SK-N-SH (cell line): Measurements from ENCODE around the gene TBPL1. TPM values are rescaled to one million over a fixed set of nuclear protein-coding genes. Genes with fewer than 3 reads are reported as not detected.

Experiments
- CTCF ChIA-PET: fragments of 300-600, 350-600 bp; formaldehyde crosslinking; extraction: SDS; loops from one replicate; lab custom pipeline; 2021; lab: Yijun Ruan, JAX
- POLR2A ChIA-PET: fragments of 350-600 bp; sonication (Branson Sonifier 250); formaldehyde crosslinking; extraction: SDS; loops from one replicate; lab custom pipeline; 2020; ENCODE audit warnings: antibody characterized with exemption, inconsistent platforms; lab: Yijun Ruan, JAX
- DNase-seq: peaks from one replicate; pipeline ENCODE4 v3.0.0; 2012
- H2AFZ ChIP-seq: fragments of 200-600 bp; sonication (generic); 2 replicates; pipeline ENCODE4 v1.8.1; 2016; ENCODE audit warnings: antibody characterized with exemption, mild to moderate bottlenecking, low read depth
- H3F3A ChIP-seq: fragments of 200-600 bp; sonication (generic); replicated peaks from 2 replicates; pipeline ENCODE3; 2016; ENCODE audit warnings: antibody characterized with exemption, mild to moderate bottlenecking; ENCODE audit not compliant: insufficient read depth
- H3K27ac ChIP-seq, 2 experiments: fragments of 200-500 bp in 1 of 2; fragments of 200-600 bp in 1 of 2; sonication (Bioruptor generic) in 1 of 2; sonication (generic), shearing (Covaris generic) in 1 of 2; 2 replicates each; pipeline versions ENCODE4 v1.5.1 to v1.6.1; 2014 to 2016; ENCODE audit warnings: low read depth in 2 of 2, inconsistent platforms in 1 of 2, low read length in 1 of 2, mild to moderate bottlenecking in 1 of 2, mixed read lengths in 1 of 2
- H3K27me3 ChIP-seq: fragments of 200-600 bp; sonication (generic), shearing (Covaris generic); 2 replicates; pipeline ENCODE4 v1.6.1; 2016; ENCODE audit warnings: mixed run types; ENCODE audit not compliant: insufficient read depth
- H3K36me3 ChIP-seq, 2 experiments: fragments of 200-500 bp in 1 of 2; fragments of 200-600 bp in 1 of 2; sonication (Bioruptor generic) in 1 of 2; sonication (generic) in 1 of 2; replicated peaks in 1 of 2; 2 replicates each; pipeline versions ENCODE3 to v1.5.1; 2014 to 2016; ENCODE audit warnings: low read length in 1 of 2, mild to moderate bottlenecking in 1 of 2; ENCODE audit not compliant: insufficient read depth in 2 of 2, control insufficient read depth in 1 of 2
- H3K4me1 ChIP-seq, 2 experiments: fragments of 200-500 bp in 1 of 2; fragments of 200-600 bp in 1 of 2; sonication (Bioruptor generic) in 1 of 2; sonication (generic), shearing (Covaris generic) in 1 of 2; 2 replicates each; pipeline versions ENCODE4 v1.5.1 to v1.6.1; 2014 to 2016; ENCODE audit warnings: low read depth in 1 of 2, low read length in 1 of 2, mixed run types in 1 of 2; ENCODE audit not compliant: insufficient read depth in 2 of 2, control insufficient read depth in 1 of 2
- H3K4me2 ChIP-seq: fragments of 200-600 bp; sonication (generic), shearing (Covaris generic); 2 replicates; pipeline ENCODE4 v1.6.1; 2017; ENCODE audit warnings: mixed run types
- H3K4me3 ChIP-seq, 2 experiments: fragments of 200-500 bp in 1 of 2; fragments of 200-600 bp in 1 of 2; sonication (Bioruptor generic) in 1 of 2; sonication (generic), shearing (Covaris generic) in 1 of 2; 2 replicates each; pipeline versions ENCODE4 v1.5.1 to v1.8.1; 2014 to 2016; ENCODE audit warnings: low read depth in 2 of 2, inconsistent platforms in 1 of 2, low read length in 1 of 2, mild to moderate bottlenecking in 1 of 2, mixed read lengths in 1 of 2, moderate library complexity in 1 of 2
- H3K79me2 ChIP-seq: fragments of 200-600 bp; sonication (generic); 2 replicates; pipeline ENCODE4 v1.8.1; 2017; ENCODE audit warnings: mild to moderate bottlenecking; ENCODE audit not compliant: insufficient read depth
- H3K9ac ChIP-seq: fragments of 200-600 bp; sonication (generic); 2 replicates; pipeline ENCODE4 v1.6.1; 2017; ENCODE audit warnings: mixed run types
- H3K9me2 ChIP-seq: fragments of 200-600 bp; sonication (generic); 2 replicates; pipeline ENCODE4 v1.6.1; 2017; ENCODE audit warnings: mixed run types
- H3K9me3 ChIP-seq: fragments of 200-600 bp; sonication (generic); 2 replicates; pipeline ENCODE4 v1.6.1; 2017; ENCODE audit warnings: mixed run types, mild to moderate bottlenecking, moderate library complexity
- H4K20me1 ChIP-seq: fragments of 200-600 bp; sonication (generic); 2 replicates; pipeline ENCODE4 v1.6.1; 2017; ENCODE audit warnings: mild to moderate bottlenecking, mixed run types; ENCODE audit not compliant: insufficient read depth
- ELF1 ChIP-seq: IDR thresholded peaks from 2 replicates; pipeline ENCODE4 v1.4.0; 2012
- EP300 ChIP-seq, 2 experiments: IDR thresholded peaks; 2 replicates each; pipeline versions ENCODE4 v1.4.0 to v1.6.1; 2012; ENCODE audit warnings: borderline replicate concordance in 1 of 2, low read depth in 1 of 2, low read length in 1 of 2
- EZH2phosphoT487 ChIP-seq: fragments of 200-600 bp; sonication (generic); IDR thresholded peaks from 2 replicates; pipeline ENCODE4 v1.6.1; 2017; ENCODE audit warnings: low read depth, mixed run types, mild to moderate bottlenecking, antibody characterized with exemption, moderate library complexity, borderline replicate concordance
- FOSL2 ChIP-seq: IDR thresholded peaks from 2 replicates; pipeline ENCODE4 v1.4.0; 2012; ENCODE audit warnings: low read depth, mild to moderate bottlenecking, moderate library complexity, borderline replicate concordance
- FOXJ3 ChIP-seq: sonication (generic); formaldehyde crosslinking; IDR thresholded peaks from 2 replicates; pipeline ENCODE4 v1.5.1; 2020; ENCODE audit warnings: mild to moderate bottlenecking, missing genetic modification reagents
- GABPA ChIP-seq: IDR thresholded peaks from 2 replicates; pipeline ENCODE4 v1.4.0; 2012; ENCODE audit warnings: low read depth, mild to moderate bottlenecking
- GATA2 ChIP-seq: sonication (generic); formaldehyde crosslinking; IDR thresholded peaks from 2 replicates; pipeline ENCODE4 v1.5.0; 2020; ENCODE audit warnings: mild to moderate bottlenecking, missing genetic modification reagents
- MEF2A ChIP-seq: IDR thresholded peaks from 2 replicates; pipeline ENCODE4 v1.4.0; 2012; ENCODE audit warnings: low read depth, borderline replicate concordance
- MXI1 ChIP-seq: IDR thresholded peaks from 2 replicates; pipeline ENCODE4 v1.6.1; 2012; ENCODE audit warnings: mild to moderate bottlenecking, low read depth, low read length, improper control_type of control experiment
- NFIC ChIP-seq: IDR thresholded peaks from 2 replicates; pipeline ENCODE4 v1.4.0; 2012; ENCODE audit warnings: borderline replicate concordance
- POLR2AphosphoS5 ChIP-seq: IDR thresholded peaks from 2 replicates; pipeline ENCODE4 v1.6.1; 2012; ENCODE audit warnings: low read depth, low read length
- RFX5 ChIP-seq: IDR thresholded peaks from 2 replicates; pipeline ENCODE4 v1.6.1; 2012; ENCODE audit warnings: mild to moderate bottlenecking, improper control_type of control experiment, low read length
- SMC3 ChIP-seq: IDR thresholded peaks from 2 replicates; pipeline ENCODE4 v1.6.1; 2012; ENCODE audit warnings: low read depth, low read length, improper control_type of control experiment
- TAF1 ChIP-seq: IDR thresholded peaks from 2 replicates; pipeline ENCODE4 v1.6.1; 2012; ENCODE audit warnings: low read depth, mild to moderate bottlenecking, low read length, moderate library complexity, borderline replicate concordance
- WGBS: methylation state at CpG from one replicate; pipeline ENCODE4 v1.1.6; 2017; ENCODE audit warnings: low lambda C conversion rate; 5-methylcytosine and 5-hydroxymethylcytosine counted together
- polyA plus RNA-seq, 3 experiments: library from polyadenylated mRNA; depleted of rRNA; stranded (reverse); fragments of >200 nt; gene quantifications; 2 replicates each; pipeline ENCODE4 v1.2.3, GENCODE V29; 2012
- TF ChIP-seq, protein P1 (sequence below): fragments of 150-350 bp; IDR thresholded peaks from 2 replicates; pipeline ENCODE4 v1.6.1; 2016; ENCODE audit warnings: mild to moderate bottlenecking, low read depth, low read length
- TF ChIP-seq, protein P2 (sequence below): IDR thresholded peaks from 2 replicates; pipeline ENCODE4 v1.4.0; 2012; ENCODE audit warnings: low read depth, borderline replicate concordance

Gene TBPL1
- polyA plus RNA-seq, 1 of the 3 experiments (the other 2 are of a cell fraction) = 16.3 TPM

DNA sequence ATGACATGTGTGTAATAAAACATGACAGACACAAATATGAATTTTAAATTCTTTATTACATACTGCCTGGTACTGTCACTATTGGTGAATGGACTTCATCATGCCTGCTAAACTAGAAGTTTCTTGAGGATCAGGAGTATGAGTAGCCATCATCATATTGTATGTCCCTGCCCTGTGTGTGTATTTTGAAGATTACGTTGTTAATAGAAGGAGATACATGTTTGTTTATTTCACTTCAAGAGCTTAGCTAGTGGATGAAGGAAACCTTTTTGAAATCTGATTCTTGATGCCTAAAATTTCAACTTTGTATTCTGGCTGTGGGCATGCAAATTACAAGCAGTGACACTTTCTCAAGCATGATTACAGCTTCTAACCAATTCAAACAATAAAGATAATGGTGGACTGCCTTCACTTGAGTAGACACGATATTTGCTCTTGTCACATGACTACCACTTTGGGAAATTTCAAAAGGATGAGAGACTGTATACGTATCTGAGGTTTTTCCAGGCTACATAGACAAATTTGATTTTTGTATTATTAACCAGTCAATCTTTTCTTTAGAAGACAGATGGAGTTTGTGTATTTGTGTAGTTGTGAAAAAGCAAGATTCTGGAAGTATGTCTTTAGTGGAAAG lies 3.5 kb downstream of the TBPL1 start:
- peaks cover 54% of the 10 kb centered on the region for H4K20me1 ChIP-seq
- peaks cover 10% of the 10 kb centered on the region for H3F3A ChIP-seq
- no peak overlapping the region for H3K27ac ChIP-seq
- H3K4me3 ChIP-seq = no peak overlapping the region
- H3K9me3 ChIP-seq = no peaks in the 10 kb centered on the region
- no peak overlapping the region for H2AFZ ChIP-seq
- DNase-seq = no peak
- H3K27me3 ChIP-seq = no peaks in the 10 kb centered on the region
- H3K9ac ChIP-seq = no peak overlapping the region
- CTCF ChIA-PET = interaction anchor here (0.6 to 2.7 kb wide), 6 partner anchors 17 to 108 kb away, joined by 3 to 14 read pairs (median 8); no protein-coding TSS in a partner anchor
- TF ChIP-seq EP300 (IDR thresholded peaks at IDR 0.05; ENCODE audit: borderline replicate concordance in 1 of 2, low read depth in 1 of 2, low read length in 1 of 2) (no peak), RFX5 (no peak), NFIC (no peak), MEF2A (no peak), GABPA (no peak), FOXJ3 (CRISPR knock-in tag) (no peak), SMC3 (no peak), TAF1 (no peak), EZH2phosphoT487 (no peak), FOSL2 (no peak), MXI1 (no peak), GATA2 (CRISPR knock-in tag) (no peak), ELF1 (no peak), POLR2AphosphoS5 (no peak)
- TF ChIP-seq, protein P1, sequence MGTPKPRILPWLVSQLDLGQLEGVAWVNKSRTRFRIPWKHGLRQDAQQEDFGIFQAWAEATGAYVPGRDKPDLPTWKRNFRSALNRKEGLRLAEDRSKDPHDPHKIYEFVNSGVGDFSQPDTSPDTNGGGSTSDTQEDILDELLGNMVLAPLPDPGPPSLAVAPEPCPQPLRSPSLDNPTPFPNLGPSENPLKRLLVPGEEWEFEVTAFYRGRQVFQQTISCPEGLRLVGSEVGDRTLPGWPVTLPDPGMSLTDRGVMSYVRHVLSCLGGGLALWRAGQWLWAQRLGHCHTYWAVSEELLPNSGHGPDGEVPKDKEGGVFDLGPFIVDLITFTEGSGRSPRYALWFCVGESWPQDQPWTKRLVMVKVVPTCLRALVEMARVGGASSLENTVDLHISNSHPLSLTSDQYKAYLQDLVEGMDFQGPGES = no peak
- TF ChIP-seq, protein P2, sequence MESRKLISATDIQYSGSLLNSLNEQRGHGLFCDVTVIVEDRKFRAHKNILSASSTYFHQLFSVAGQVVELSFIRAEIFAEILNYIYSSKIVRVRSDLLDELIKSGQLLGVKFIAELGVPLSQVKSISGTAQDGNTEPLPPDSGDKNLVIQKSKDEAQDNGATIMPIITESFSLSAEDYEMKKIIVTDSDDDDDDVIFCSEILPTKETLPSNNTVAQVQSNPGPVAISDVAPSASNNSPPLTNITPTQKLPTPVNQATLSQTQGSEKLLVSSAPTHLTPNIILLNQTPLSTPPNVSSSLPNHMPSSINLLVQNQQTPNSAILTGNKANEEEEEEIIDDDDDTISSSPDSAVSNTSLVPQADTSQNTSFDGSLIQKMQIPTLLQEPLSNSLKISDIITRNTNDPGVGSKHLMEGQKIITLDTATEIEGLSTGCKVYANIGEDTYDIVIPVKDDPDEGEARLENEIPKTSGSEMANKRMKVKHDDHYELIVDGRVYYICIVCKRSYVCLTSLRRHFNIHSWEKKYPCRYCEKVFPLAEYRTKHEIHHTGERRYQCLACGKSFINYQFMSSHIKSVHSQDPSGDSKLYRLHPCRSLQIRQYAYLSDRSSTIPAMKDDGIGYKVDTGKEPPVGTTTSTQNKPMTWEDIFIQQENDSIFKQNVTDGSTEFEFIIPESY = no peak
- H3K4me2 ChIP-seq = no peak overlapping the region
- POLR2A ChIA-PET = no interaction called here
- no peaks in the 10 kb centered on the region for H3K36me3 ChIP-seq
- 95% methylated on average over 3 of the region's 3 CpGs for WGBS
- peaks cover 6 to 18% of the 10 kb centered on the region in 2 experiments; a peak in 3 of 4 replicates for H3K4me1 ChIP-seq
- no peaks in the 10 kb centered on the region for H3K9me2 ChIP-seq
- H3K79me2 ChIP-seq = peaks cover 84% of the 10 kb centered on the region
